HepG2 (cell line): ENCODE data around the gene TMEM250. TPM values are rescaled to one million over a fixed set of nuclear protein-coding genes. Genes with fewer than 3 reads are reported as not detected.

ENCODE experiments used
- EP300 ChIP-seq, 3 experiments: sonication (generic) in 1 of 3; formaldehyde crosslinking in 1 of 3; IDR thresholded peaks; 2 replicates each; pipeline versions ENCODE4 v1.5.1 to v1.6.1; 2011 to 2020; ENCODE audit warnings: low read depth in 2 of 3, low read length in 2 of 3, borderline replicate concordance in 1 of 3, improper control_type of control experiment in 1 of 3, mild to moderate bottlenecking in 1 of 3, missing genetic modification reagents in 1 of 3, moderate library complexity in 1 of 3
- NFE2L1 ChIP-seq: sonication (generic); formaldehyde crosslinking; IDR thresholded peaks from 2 replicates; pipeline ENCODE4 v1.4.0; 2020; ENCODE audit warnings: missing genetic modification reagents, mild to moderate bottlenecking, borderline replicate concordance
- NRL ChIP-seq: sonication (generic); formaldehyde crosslinking; IDR thresholded peaks from 2 replicates; pipeline ENCODE4 v1.5.0; 2020; ENCODE audit warnings: missing genetic modification reagents, mild to moderate bottlenecking, moderate library complexity, borderline replicate concordance
- PLRG1 ChIP-seq: fragments of 450-650 bp; conservative IDR thresholded peaks from 2 replicates; pipeline ENCODE4 v1.6.1; 2016
- SAFB2 ChIP-seq: sonication (generic); formaldehyde crosslinking; IDR thresholded peaks from 2 replicates; pipeline ENCODE4 v1.5.1; 2020; ENCODE audit warnings: missing genetic modification reagents, low read depth, mild to moderate bottlenecking, borderline replicate concordance
- TFDP2 ChIP-seq: sonication (generic); formaldehyde crosslinking; IDR thresholded peaks from 2 replicates; pipeline ENCODE4 v1.4.0; 2020; ENCODE audit warnings: missing genetic modification reagents
- ZFP1 ChIP-seq: IDR thresholded peaks from 2 replicates; pipeline ENCODE4 v1.6.1; 2016
- ZFP90 ChIP-seq: sonication (generic); formaldehyde crosslinking; IDR thresholded peaks from 2 replicates; pipeline ENCODE4 v1.8.0; 2022; ENCODE audit warnings: missing genetic modification reagents, mild to moderate bottlenecking, inconsistent platforms, borderline replicate concordance
- ZNF142 ChIP-seq: sonication (generic); formaldehyde crosslinking; IDR thresholded peaks from 2 replicates; pipeline ENCODE4 v1.4.0; 2020; ENCODE audit warnings: missing genetic modification reagents
- ZNF326 ChIP-seq: sonication (generic); formaldehyde crosslinking; IDR thresholded peaks from 2 replicates; pipeline ENCODE4 v1.4.0; 2020; ENCODE audit warnings: missing genetic modification reagents, borderline replicate concordance
- ZNF333 ChIP-seq: sonication (generic); formaldehyde crosslinking; IDR thresholded peaks from 2 replicates; pipeline ENCODE4 v1.4.0; 2020; ENCODE audit warnings: mild to moderate bottlenecking, missing genetic modification reagents, borderline replicate concordance
- polyA plus RNA-seq, 8 experiments: library from polyadenylated mRNA; depleted of rRNA in 3 of 8; stranded (reverse) in 7 of 8; unstranded in 1 of 8; fragments of >200 nt; fragmentation: Illumina TruSeq in 4 of 8; extraction: Trizol in 4 of 8; gene quantifications; 2 replicates each; pipeline versions ENCODE4 v1.2.1 to v1.2.3, GENCODE V29; 2011 to 2016; ENCODE audit warnings: low read depth in 4 of 8, missing spikeins in 1 of 8, mixed read lengths in 1 of 8; ENCODE audit not compliant: insufficient read depth in 1 of 8
- total RNA-seq, 5 experiments: library from RNA; depleted of rRNA; stranded (reverse); fragments of >200 nt; fragmentation: Illumina TruSeq; extraction: Trizol; gene quantifications; 2 replicates each; pipeline ENCODE4 v1.2.3, GENCODE V29; 2016; ENCODE audit warnings: low read depth in 1 of 5
- TF ChIP-seq, protein P1 (sequence below): sonication (generic); formaldehyde crosslinking; IDR thresholded peaks from 2 replicates; pipeline ENCODE4 v1.4.0; 2020; ENCODE audit warnings: mild to moderate bottlenecking, missing genetic modification reagents, borderline replicate concordance
- TF ChIP-seq, protein P2 (sequence below), 2 experiments: sonication (generic) in 1 of 2; formaldehyde crosslinking in 1 of 2; IDR thresholded peaks; 2 replicates each; pipeline versions ENCODE4 v1.4.0 to v1.6.1; 2016 to 2020; ENCODE audit warnings: borderline replicate concordance in 1 of 2, low read depth in 1 of 2, mild to moderate bottlenecking in 1 of 2, missing genetic modification reagents in 1 of 2

TMEM250 gene
- total and polyA plus RNA-seq, 2 of the 13 experiments (the other 11 are each of a cell fraction or from before 2014, with no cell fraction given) = 5.5 to 13.9 TPM

- TF ChIP-seq EP300 (IDR thresholded peaks at IDR 0.05; ENCODE audit: low read depth in 2 of 2, low read length in 2 of 2) (no peak), EP300 (CRISPR knock-in tag; IDR thresholded peaks at IDR 0.05; ENCODE audit: borderline replicate concordance) (peak; percentile 36; the same call in 1 of the 2 replicates), ZFP1 (CRISPR knock-in tag) (no peak), NFE2L1 (CRISPR knock-in tag) (no peak), ZFP90 (no peak), SAFB2 (CRISPR knock-in tag) (no peak; the same call in 1 of the 2 replicates), TFDP2 (CRISPR knock-in tag) (peak; percentile 32; the same call in 1 of the 2 replicates), ZNF326 (no peak), ZNF142 (CRISPR knock-in tag) (peak; percentile 30; the same call in 1 of the 2 replicates), NRL (peak; percentile 54; the same call in 1 of the 2 replicates), ZNF333 (no peak), PLRG1 (no peak)
- TF ChIP-seq, protein P1, sequence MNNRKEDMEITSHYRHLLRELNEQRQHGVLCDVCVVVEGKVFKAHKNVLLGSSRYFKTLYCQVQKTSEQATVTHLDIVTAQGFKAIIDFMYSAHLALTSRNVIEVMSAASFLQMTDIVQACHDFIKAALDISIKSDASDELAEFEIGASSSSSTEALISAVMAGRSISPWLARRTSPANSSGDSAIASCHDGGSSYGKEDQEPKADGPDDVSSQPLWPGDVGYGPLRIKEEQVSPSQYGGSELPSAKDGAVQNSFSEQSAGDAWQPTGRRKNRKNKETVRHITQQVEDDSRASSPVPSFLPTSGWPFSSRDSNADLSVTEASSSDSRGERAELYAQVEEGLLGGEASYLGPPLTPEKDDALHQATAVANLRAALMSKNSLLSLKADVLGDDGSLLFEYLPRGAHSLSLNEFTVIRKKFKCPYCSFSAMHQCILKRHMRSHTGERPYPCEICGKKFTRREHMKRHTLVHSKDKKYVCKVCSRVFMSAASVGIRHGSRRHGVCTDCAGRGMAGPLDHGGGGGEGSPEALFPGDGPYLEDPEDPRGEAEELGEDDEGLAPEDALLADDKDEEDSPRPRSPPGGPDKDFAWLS (CRISPR knock-in tag) = no peak
- TF ChIP-seq, protein P2, sequence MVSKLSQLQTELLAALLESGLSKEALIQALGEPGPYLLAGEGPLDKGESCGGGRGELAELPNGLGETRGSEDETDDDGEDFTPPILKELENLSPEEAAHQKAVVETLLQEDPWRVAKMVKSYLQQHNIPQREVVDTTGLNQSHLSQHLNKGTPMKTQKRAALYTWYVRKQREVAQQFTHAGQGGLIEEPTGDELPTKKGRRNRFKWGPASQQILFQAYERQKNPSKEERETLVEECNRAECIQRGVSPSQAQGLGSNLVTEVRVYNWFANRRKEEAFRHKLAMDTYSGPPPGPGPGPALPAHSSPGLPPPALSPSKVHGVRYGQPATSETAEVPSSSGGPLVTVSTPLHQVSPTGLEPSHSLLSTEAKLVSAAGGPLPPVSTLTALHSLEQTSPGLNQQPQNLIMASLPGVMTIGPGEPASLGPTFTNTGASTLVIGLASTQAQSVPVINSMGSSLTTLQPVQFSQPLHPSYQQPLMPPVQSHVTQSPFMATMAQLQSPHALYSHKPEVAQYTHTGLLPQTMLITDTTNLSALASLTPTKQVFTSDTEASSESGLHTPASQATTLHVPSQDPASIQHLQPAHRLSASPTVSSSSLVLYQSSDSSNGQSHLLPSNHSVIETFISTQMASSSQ (IDR thresholded peaks at IDR 0.05; ENCODE audit: low read depth) = no peak
- TF ChIP-seq, protein P2 (CRISPR knock-in tag; IDR thresholded peaks at IDR 0.05; ENCODE audit: borderline replicate concordance) = peak; percentile 7; the same call in 1 of the 2 replicates
Measured at GRCh38 chr9:136119061-136119882, 597 bp upstream of the TMEM250 start (continued).
